Measurements from ENCODE around the gene SOS1.

The SOS1 gene

GRCh38 chr2:39150890-39151497, 30.1 kb upstream of the SOS1 start:
- Histone ChIP-seq H3K27ac (ENCODE audit: low read depth, low read length) (no peak overlapping the region), H4K20me1 (ENCODE audit: control insufficient read depth, insufficient read depth, low read depth, low read length) (no peaks in the 10 kb centered on the region)

GRCh38 chr2:39150102-39150562, 29.3 kb upstream of the SOS1 start:
- Histone ChIP-seq H3K4me2 (ENCODE audit: low read length) (no peak overlapping the region), H3K9me2 (replicated peaks; ENCODE audit: control insufficient read depth, low read length) (no peaks in the 10 kb centered on the region), H3K36me3 (ENCODE audit: control insufficient read depth, low read length) (no peaks in the 10 kb centered on the region), H3K27me3 (ENCODE audit: control insufficient read depth, low read length) (no peaks in the 10 kb centered on the region), H3K9me3 (ENCODE audit: control insufficient read depth, insufficient read depth, low read length) (no peaks in the 10 kb centered on the region), H3K27ac (ENCODE audit: low read depth, low read length) (no peak overlapping the region), H3K4me1 (ENCODE audit: control insufficient read depth, low read length) (peaks cover 13% of the 10 kb centered on the region), H4K20me1 (ENCODE audit: control insufficient read depth, insufficient read depth, low read depth, low read length) (no peaks in the 10 kb centered on the region), H3K4me3 (ENCODE audit: low read length) (no peak overlapping the region), H3F3A (ENCODE audit: control insufficient read depth, insufficient read depth) (no peaks in the 10 kb centered on the region), H3K79me2 (ENCODE audit: control insufficient read depth, low read length) (no peaks in the 10 kb centered on the region)
- TF ChIP-seq EZH2phosphoT487 (IDR thresholded peaks at IDR 0.05; ENCODE audit: borderline replicate concordance, low read length) (no peak), CTCF (IDR thresholded peaks at IDR 0.05; ENCODE audit: low read depth, low read length, poor library complexity, severe bottlenecking) (no peak)

More at GRCh38 chr2:39150890-39151497, 30.1 kb upstream of the SOS1 start:
- Histone ChIP-seq H3K4me2 (ENCODE audit: low read length) (no peak overlapping the region), H3K9me2 (replicated peaks; ENCODE audit: control insufficient read depth, low read length) (no peaks in the 10 kb centered on the region), H3F3A (ENCODE audit: control insufficient read depth, insufficient read depth) (no peaks in the 10 kb centered on the region), H3K4me3 (ENCODE audit: low read length) (no peak overlapping the region), H3K79me2 (ENCODE audit: control insufficient read depth, low read length) (no peaks in the 10 kb centered on the region), H3K27me3 (ENCODE audit: control insufficient read depth, low read length) (no peaks in the 10 kb centered on the region), H3K36me3 (ENCODE audit: control insufficient read depth, low read length) (no peaks in the 10 kb centered on the region), H3K4me1 (ENCODE audit: control insufficient read depth, low read length) (peaks cover 13% of the 10 kb centered on the region), H3K9me3 (ENCODE audit: control insufficient read depth, insufficient read depth, low read length) (no peaks in the 10 kb centered on the region)
- TF ChIP-seq EZH2phosphoT487 (IDR thresholded peaks at IDR 0.05; ENCODE audit: borderline replicate concordance, low read length) (no peak), CTCF (IDR thresholded peaks at IDR 0.05; ENCODE audit: low read depth, low read length, poor library complexity, severe bottlenecking) (no peak)

GRCh38 chr2:39146630-39147029, 25.8 kb upstream of the SOS1 start:
- no peak overlapping the region for H3K27ac ChIP-seq (ENCODE audit: low read depth, low read length)
- no peaks in the 10 kb centered on the region for H3K79me2 ChIP-seq (ENCODE audit: control insufficient read depth, low read length)

More at GRCh38 chr2:39146630-39147029, 25.8 kb upstream of the SOS1 start:
- H3K27me3 ChIP-seq (ENCODE audit: control insufficient read depth, low read length) = no peaks in the 10 kb centered on the region
- no peak overlapping the region for H3K4me2 ChIP-seq (ENCODE audit: low read length)
- no peak overlapping the region for H3K4me3 ChIP-seq (ENCODE audit: low read length)
- H3K9me3 ChIP-seq (ENCODE audit: control insufficient read depth, insufficient read depth, low read length) = no peaks in the 10 kb centered on the region
- H3K4me1 ChIP-seq (ENCODE audit: control insufficient read depth, low read length) = peaks cover 41% of the 10 kb centered on the region
- TF ChIP-seq CTCF (IDR thresholded peaks at IDR 0.05; ENCODE audit: low read depth, low read length, poor library complexity, severe bottlenecking) (no peak), EZH2phosphoT487 (IDR thresholded peaks at IDR 0.05; ENCODE audit: borderline replicate concordance, low read length) (no peak)
- peaks cover 12% of the 10 kb centered on the region for H3F3A ChIP-seq (ENCODE audit: control insufficient read depth, insufficient read depth)
- H3K36me3 ChIP-seq (ENCODE audit: control insufficient read depth, low read length) = no peaks in the 10 kb centered on the region
- no peaks in the 10 kb centered on the region for H4K20me1 ChIP-seq (ENCODE audit: control insufficient read depth, insufficient read depth, low read depth, low read length)
- H3K9me2 ChIP-seq (replicated peaks; ENCODE audit: control insufficient read depth, low read length) = no peaks in the 10 kb centered on the region
